NCI-H146 (cell line): ENCODE data around the gene NKX2-3.

Source experiments
- DNase-seq: peaks from one replicate; lab custom pipeline; 2025; lab: John Stamatoyannopoulos, UW

Gene NKX2-3

GRCh38 chr10:99526861-99527504, 5.8 kb upstream of the NKX2-3 start:
- no peak for DNase-seq

GRCh38 chr10:99527526-99528493, 4.9 kb upstream of the NKX2-3 start:
- DNase-seq: no peak

- no peak for DNase-seq
Measured at GRCh38 chr10:99528494-99529441, 4.0 kb upstream of the NKX2-3 start.

- no peak for DNase-seq
Measured at GRCh38 chr10:99529591-99530107, 3.1 kb upstream of the NKX2-3 start.

GRCh38 chr10:99530108-99531025, 2.4 kb upstream of the NKX2-3 start:
- no peak for DNase-seq

GRCh38 chr10:99531026-99531695, 1.6 kb upstream of the NKX2-3 start:
- no peak for DNase-seq

- DNase-seq: no peak
Measured at GRCh38 chr10:99531696-99532593, 797 bp upstream of the NKX2-3 start.

GRCh38 chr10:99533496-99534449, 1.0 kb downstream of the NKX2-3 start:
- DNase-seq: no peak

- no peak for DNase-seq
Measured at GRCh38 chr10:99534450-99534938, 1.8 kb downstream of the NKX2-3 start.

- DNase-seq: no peak
Measured at GRCh38 chr10:99534939-99535763, 2.4 kb downstream of the NKX2-3 start.

GRCh38 chr10:99535764-99536337, 3.1 kb downstream of the NKX2-3 start:
- no peak for DNase-seq

- no peak for DNase-seq
Measured at GRCh38 chr10:99536338-99537085, 3.8 kb downstream of the NKX2-3 start.

GRCh38 chr10:99537086-99537988, 4.6 kb downstream of the NKX2-3 start:
- peak; percentile 7 for DNase-seq
